HG03575 (cell line): ENCODE data around the gene CCNI2.

Source experiments
- ATAC-seq: cut with Tn5 transposase; IDR thresholded peaks from one replicate; pipeline ENCODE4 v1.9.1; 2021; ENCODE audit not compliant: unreplicated experiment, insufficient number of reproducible peaks, low FRiP score; ENCODE audit errors: extremely low read depth

CCNI2 gene

GRCh38 chr5:132763181-132764036 lies 16.2 kb downstream of the CCNI2 start:
- ATAC-seq = no peak

DNA sequence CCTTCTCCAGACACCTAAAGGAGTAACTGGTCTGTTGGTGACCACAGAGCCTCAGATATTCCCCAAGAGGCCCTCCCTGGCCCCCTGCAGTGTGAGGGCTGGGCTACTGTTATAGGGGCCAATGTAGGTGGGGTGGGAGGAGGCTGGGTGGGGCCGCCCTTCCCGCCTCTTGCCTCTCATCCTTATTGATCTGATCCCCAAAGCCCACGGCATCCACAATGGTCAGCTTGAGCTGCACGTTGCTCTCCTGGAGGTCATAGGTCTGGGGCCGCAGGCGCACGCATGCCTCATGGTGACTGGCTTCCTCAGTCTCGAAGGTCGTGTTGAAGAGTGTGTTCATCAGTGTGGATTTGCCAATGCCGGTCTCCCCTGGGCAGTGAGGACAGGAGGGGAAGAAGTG lies 16.8 kb downstream of the CCNI2 start:
- ATAC-seq = no peak

DNA sequence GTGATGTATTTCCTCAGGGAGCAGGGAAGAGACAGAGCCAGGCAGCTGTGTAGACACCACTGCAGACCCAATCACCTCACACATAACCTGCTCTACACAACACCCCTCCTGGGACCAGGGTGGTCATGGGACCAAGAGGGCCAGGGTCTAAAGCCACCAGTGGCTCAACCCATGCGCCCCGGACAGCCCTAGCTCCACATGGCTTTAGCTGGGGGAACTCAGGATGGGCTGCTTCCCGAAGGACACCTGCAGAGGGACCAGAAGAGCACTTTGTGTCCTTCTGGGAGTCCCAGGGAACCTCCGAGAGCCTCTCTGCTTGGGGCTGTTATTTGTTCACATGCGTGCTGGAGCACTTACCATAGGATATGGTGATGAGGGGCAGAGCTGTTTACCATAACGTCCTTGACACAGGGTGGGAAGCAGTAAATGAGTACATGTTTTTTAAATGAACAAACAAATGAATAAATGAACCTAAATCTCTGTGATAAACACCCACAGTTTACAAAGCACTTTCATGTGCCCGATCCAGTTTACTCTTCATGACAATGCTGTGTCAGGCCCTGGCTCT lies 17.5 kb downstream of the CCNI2 start:
- no peak for ATAC-seq

DNA sequence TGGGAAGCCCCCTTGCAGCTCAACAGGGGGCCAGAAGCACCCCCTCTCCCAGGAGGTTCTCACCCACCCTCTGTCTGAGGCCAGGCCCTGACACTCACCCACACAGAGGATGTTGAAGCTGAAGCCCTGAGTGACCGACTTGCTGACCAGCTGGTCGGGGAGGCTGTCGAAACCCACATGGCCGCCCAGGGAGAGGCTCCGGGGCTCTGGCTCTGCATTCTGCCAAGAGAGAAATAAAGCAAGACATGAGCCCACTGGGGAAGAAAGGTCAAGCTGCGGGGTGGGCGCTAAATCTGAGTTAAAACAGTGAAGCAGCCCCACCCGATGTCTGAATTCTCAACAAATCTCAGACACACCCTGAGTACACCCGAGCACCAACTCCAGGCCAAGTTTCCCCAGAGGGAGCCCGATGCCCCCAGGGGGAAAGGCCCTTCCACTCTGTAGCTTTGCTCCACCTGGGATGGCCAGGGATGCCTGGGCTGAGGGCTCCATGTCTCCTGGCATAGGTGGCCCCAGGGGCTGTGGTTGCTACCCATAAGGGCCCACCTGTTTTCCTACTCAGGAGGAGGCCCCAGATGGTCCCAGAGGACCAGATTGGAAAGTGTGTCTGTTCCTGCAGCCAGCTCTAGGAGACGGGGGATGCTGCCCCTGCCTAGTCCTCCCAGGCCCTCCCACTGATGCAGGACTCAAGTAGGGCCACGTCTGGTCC lies 18.2 kb downstream of the CCNI2 start:
- ATAC-seq = no peak

DNA sequence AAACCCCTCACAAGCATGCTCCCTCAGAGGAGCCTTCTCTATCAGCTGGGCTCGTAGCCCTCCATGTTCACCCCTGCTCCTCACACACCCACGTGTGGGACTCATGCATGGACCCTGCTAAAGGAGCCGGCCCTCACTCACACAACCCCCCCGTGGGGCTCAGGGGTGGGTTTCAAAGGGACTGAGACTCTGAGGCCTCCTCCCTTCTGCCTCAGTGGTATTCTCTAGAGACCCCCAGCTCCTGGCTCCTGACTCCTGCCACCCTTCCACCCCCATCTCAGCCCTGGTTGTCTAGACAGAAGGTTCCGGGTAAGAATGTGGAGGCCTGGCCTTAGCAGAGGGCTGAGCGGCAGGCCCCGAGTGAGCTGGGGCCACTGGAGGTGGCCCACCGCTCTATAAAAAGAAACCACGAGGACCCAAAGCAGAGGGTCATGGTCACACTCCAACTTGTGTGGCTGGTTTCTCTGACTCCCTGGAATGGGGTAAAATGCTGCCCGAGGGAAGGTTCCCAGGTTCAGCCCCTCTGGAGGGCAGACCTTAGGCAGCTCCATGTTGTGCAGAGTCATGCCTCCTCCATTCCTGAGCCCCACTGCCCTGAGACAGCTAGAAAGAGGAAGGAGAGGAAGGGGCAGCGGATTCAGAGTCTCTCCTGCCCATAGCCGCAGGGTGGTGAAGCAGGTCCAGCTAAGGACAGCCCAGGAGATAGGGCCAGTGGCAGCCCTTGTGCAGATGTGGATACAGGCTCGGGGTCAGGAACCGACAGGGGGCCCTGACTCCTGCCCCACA lies 19.0 kb downstream of the CCNI2 start:
- ATAC-seq = no peak

- no peak for ATAC-seq
Observed at GRCh38 chr5:132766806-132767055, 19.5 kb downstream of the CCNI2 start.

GRCh38 chr5:132767150-132767549 lies 19.9 kb downstream of the CCNI2 start:
- no peak for ATAC-seq

- no peak for ATAC-seq
Observed at GRCh38 chr5:132768485-132768868, 21.3 kb downstream of the CCNI2 start.

- ATAC-seq = no peak
Observed at GRCh38 chr5:132770476-132771159, 23.4 kb downstream of the CCNI2 start.

DNA sequence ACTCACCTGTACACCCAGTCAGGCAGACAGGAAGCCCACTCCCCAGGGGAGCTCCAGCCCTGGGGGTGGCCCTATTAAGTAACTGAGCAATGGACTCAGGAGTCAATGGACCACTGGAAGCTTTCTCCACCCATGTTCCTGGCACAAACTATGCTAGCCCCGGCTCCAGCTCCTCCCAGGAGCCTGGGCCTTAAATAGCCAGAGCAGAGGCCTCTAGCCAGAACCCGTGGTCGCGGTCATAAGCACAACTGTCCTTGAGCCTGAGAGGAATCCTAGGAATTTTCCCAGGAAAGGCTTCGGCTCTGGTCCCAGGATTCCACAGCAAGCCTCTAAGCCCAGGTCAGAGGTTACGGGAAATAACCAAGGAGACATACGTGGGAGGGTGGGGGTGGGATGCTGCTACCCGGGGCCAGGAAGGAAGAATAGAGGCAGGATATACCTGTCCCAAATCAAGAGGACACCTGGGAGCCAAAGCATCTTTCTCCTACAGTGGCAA lies 24.3 kb downstream of the CCNI2 start:
- ATAC-seq = no peak

DNA sequence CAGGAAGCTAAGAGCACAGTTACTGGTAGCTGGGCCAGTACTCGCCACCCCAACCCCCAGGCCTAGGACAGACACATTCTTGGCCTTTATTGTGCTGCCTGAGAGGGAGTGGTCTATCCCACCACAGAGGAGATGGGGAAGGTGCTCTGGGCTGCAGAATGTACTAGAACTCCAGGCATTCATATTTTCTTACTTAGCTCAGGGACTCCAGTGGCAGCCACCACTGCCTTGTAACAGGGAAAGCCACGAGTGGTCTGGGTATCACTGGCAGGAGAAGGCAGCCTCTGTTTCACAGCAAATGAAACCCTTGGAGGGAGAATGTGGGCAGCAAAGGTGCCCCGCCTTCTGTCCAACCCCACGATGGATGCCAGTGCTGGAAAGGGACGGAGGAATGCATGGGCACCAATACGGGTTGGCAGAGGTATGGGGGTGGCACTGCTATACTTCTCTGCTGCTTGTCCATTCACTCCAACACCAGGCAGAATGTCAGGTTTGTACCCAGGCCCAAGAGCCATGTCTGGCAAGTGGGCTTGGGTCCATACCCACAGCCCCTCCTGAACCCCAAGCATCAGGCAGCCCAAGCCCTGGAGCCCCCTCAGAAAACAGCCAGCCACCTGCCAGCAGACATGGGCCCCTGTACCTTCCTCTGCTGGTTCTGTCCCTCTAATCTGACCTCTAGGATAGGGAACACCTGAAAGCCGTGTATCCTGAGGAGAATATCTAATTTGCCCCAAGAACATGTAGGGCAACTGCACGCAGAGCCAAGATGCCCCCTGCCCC lies 25.3 kb downstream of the CCNI2 start:
- no peak for ATAC-seq

- no peak for ATAC-seq
Observed at GRCh38 chr5:132773114-132773513, 25.9 kb downstream of the CCNI2 start.

- ATAC-seq = no peak
Observed at GRCh38 chr5:132773601-132774355, 26.6 kb downstream of the CCNI2 start.

- no peak for ATAC-seq
Observed at GRCh38 chr5:132774406-132774805, 27.2 kb downstream of the CCNI2 start.

DNA sequence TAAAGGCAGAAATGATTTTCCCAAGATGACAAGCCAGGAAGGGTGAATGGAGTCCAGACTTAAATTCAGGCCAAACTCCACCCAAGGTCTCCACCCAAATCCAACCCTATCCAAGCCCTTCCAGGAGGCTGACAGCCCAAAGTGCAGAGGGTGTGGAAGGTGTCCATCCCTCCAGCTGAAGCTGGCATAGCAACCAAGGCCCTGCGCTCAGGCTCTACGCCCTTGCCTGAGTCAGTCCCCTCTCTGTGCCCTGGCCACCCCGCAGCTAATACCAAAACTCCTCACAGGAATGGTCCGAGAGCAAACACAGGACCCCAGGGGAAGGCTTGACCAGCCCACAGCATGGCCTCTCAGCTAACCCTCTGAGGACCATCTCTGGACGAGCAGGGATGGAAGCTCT lies 27.7 kb downstream of the CCNI2 start:
- no peak for ATAC-seq

GRCh38 chr5:132775476-132775961 lies 28.3 kb downstream of the CCNI2 start:
- ATAC-seq = no peak

- ATAC-seq = no peak
Observed at GRCh38 chr5:132776131-132776937, 29.1 kb downstream of the CCNI2 start.
